SK-N-SH (cell line): Measurements from ENCODE around the gene SLC30A10. TPM values are rescaled to one million over a fixed set of nuclear protein-coding genes. Genes with fewer than 3 reads are reported as not detected.

ENCODE experiments used
- CTCF ChIA-PET: fragments of 300-600, 350-600 bp; formaldehyde crosslinking; extraction: SDS; loops from one replicate; lab custom pipeline; 2021; lab: Yijun Ruan, JAX
- POLR2A ChIA-PET: fragments of 350-600 bp; sonication (Branson Sonifier 250); formaldehyde crosslinking; extraction: SDS; loops from one replicate; lab custom pipeline; 2020; ENCODE audit warnings: antibody characterized with exemption, inconsistent platforms; lab: Yijun Ruan, JAX
- DNase-seq: peaks from one replicate; pipeline ENCODE4 v3.0.0; 2012
- H2AFZ ChIP-seq: fragments of 200-600 bp; sonication (generic); 2 replicates; pipeline ENCODE4 v1.8.1; 2016; ENCODE audit warnings: antibody characterized with exemption, mild to moderate bottlenecking, low read depth
- H3F3A ChIP-seq: fragments of 200-600 bp; sonication (generic); replicated peaks from 2 replicates; pipeline ENCODE3; 2016; ENCODE audit warnings: antibody characterized with exemption, mild to moderate bottlenecking; ENCODE audit not compliant: insufficient read depth
- H3K27ac ChIP-seq, 2 experiments: fragments of 200-500 bp in 1 of 2; fragments of 200-600 bp in 1 of 2; sonication (Bioruptor generic) in 1 of 2; sonication (generic), shearing (Covaris generic) in 1 of 2; 2 replicates each; pipeline versions ENCODE4 v1.5.1 to v1.6.1; 2014 to 2016; ENCODE audit warnings: low read depth in 2 of 2, inconsistent platforms in 1 of 2, low read length in 1 of 2, mild to moderate bottlenecking in 1 of 2, mixed read lengths in 1 of 2
- H3K27me3 ChIP-seq: fragments of 200-600 bp; sonication (generic), shearing (Covaris generic); 2 replicates; pipeline ENCODE4 v1.6.1; 2016; ENCODE audit warnings: mixed run types; ENCODE audit not compliant: insufficient read depth
- H3K36me3 ChIP-seq, 2 experiments: fragments of 200-500 bp in 1 of 2; fragments of 200-600 bp in 1 of 2; sonication (Bioruptor generic) in 1 of 2; sonication (generic) in 1 of 2; replicated peaks in 1 of 2; 2 replicates each; pipeline versions ENCODE3 to v1.5.1; 2014 to 2016; ENCODE audit warnings: low read length in 1 of 2, mild to moderate bottlenecking in 1 of 2; ENCODE audit not compliant: insufficient read depth in 2 of 2, control insufficient read depth in 1 of 2
- H3K4me1 ChIP-seq, 2 experiments: fragments of 200-500 bp in 1 of 2; fragments of 200-600 bp in 1 of 2; sonication (Bioruptor generic) in 1 of 2; sonication (generic), shearing (Covaris generic) in 1 of 2; 2 replicates each; pipeline versions ENCODE4 v1.5.1 to v1.6.1; 2014 to 2016; ENCODE audit warnings: low read depth in 1 of 2, low read length in 1 of 2, mixed run types in 1 of 2; ENCODE audit not compliant: insufficient read depth in 2 of 2, control insufficient read depth in 1 of 2
- H3K4me2 ChIP-seq: fragments of 200-600 bp; sonication (generic), shearing (Covaris generic); 2 replicates; pipeline ENCODE4 v1.6.1; 2017; ENCODE audit warnings: mixed run types
- H3K4me3 ChIP-seq, 2 experiments: fragments of 200-500 bp in 1 of 2; fragments of 200-600 bp in 1 of 2; sonication (Bioruptor generic) in 1 of 2; sonication (generic), shearing (Covaris generic) in 1 of 2; 2 replicates each; pipeline versions ENCODE4 v1.5.1 to v1.8.1; 2014 to 2016; ENCODE audit warnings: low read depth in 2 of 2, inconsistent platforms in 1 of 2, low read length in 1 of 2, mild to moderate bottlenecking in 1 of 2, mixed read lengths in 1 of 2, moderate library complexity in 1 of 2
- H3K79me2 ChIP-seq: fragments of 200-600 bp; sonication (generic); 2 replicates; pipeline ENCODE4 v1.8.1; 2017; ENCODE audit warnings: mild to moderate bottlenecking; ENCODE audit not compliant: insufficient read depth
- H3K9ac ChIP-seq: fragments of 200-600 bp; sonication (generic); 2 replicates; pipeline ENCODE4 v1.6.1; 2017; ENCODE audit warnings: mixed run types
- H3K9me2 ChIP-seq: fragments of 200-600 bp; sonication (generic); 2 replicates; pipeline ENCODE4 v1.6.1; 2017; ENCODE audit warnings: mixed run types
- H3K9me3 ChIP-seq: fragments of 200-600 bp; sonication (generic); 2 replicates; pipeline ENCODE4 v1.6.1; 2017; ENCODE audit warnings: mixed run types, mild to moderate bottlenecking, moderate library complexity
- H4K20me1 ChIP-seq: fragments of 200-600 bp; sonication (generic); 2 replicates; pipeline ENCODE4 v1.6.1; 2017; ENCODE audit warnings: mild to moderate bottlenecking, mixed run types; ENCODE audit not compliant: insufficient read depth
- CHD2 ChIP-seq: fragments of 150-350 bp; IDR thresholded peaks from 2 replicates; pipeline ENCODE4 v1.6.1; 2018; ENCODE audit warnings: low read length; ENCODE audit not compliant: partially characterized antibody
- EZH2phosphoT487 ChIP-seq: fragments of 200-600 bp; sonication (generic); IDR thresholded peaks from 2 replicates; pipeline ENCODE4 v1.6.1; 2017; ENCODE audit warnings: low read depth, mixed run types, mild to moderate bottlenecking, antibody characterized with exemption, moderate library complexity, borderline replicate concordance
- FOSL2 ChIP-seq: IDR thresholded peaks from 2 replicates; pipeline ENCODE4 v1.4.0; 2012; ENCODE audit warnings: low read depth, mild to moderate bottlenecking, moderate library complexity, borderline replicate concordance
- FOXJ3 ChIP-seq: sonication (generic); formaldehyde crosslinking; IDR thresholded peaks from 2 replicates; pipeline ENCODE4 v1.5.1; 2020; ENCODE audit warnings: mild to moderate bottlenecking, missing genetic modification reagents
- FOXM1 ChIP-seq: IDR thresholded peaks from 2 replicates; pipeline ENCODE4 v1.4.0; 2012; ENCODE audit warnings: low read depth, mild to moderate bottlenecking
- GABPA ChIP-seq: IDR thresholded peaks from 2 replicates; pipeline ENCODE4 v1.4.0; 2012; ENCODE audit warnings: low read depth, mild to moderate bottlenecking
- GATA2 ChIP-seq: sonication (generic); formaldehyde crosslinking; IDR thresholded peaks from 2 replicates; pipeline ENCODE4 v1.5.0; 2020; ENCODE audit warnings: mild to moderate bottlenecking, missing genetic modification reagents
- JUND ChIP-seq: IDR thresholded peaks from 2 replicates; pipeline ENCODE4 v1.4.0; 2012
- MEF2A ChIP-seq: IDR thresholded peaks from 2 replicates; pipeline ENCODE4 v1.4.0; 2012; ENCODE audit warnings: low read depth, borderline replicate concordance
- MXI1 ChIP-seq: IDR thresholded peaks from 2 replicates; pipeline ENCODE4 v1.6.1; 2012; ENCODE audit warnings: mild to moderate bottlenecking, low read depth, low read length, improper control_type of control experiment
- POLR2AphosphoS5 ChIP-seq: IDR thresholded peaks from 2 replicates; pipeline ENCODE4 v1.6.1; 2012; ENCODE audit warnings: low read depth, low read length
- RAD21 ChIP-seq: IDR thresholded peaks from 2 replicates; pipeline ENCODE4 v1.6.1; 2012; ENCODE audit warnings: mild to moderate bottlenecking, low read length
- RCOR1 ChIP-seq: fragments of 150-350 bp; IDR thresholded peaks from 2 replicates; pipeline ENCODE4 v1.6.1; 2017; ENCODE audit warnings: antibody characterized with exemption, low read length
- RFX5 ChIP-seq: IDR thresholded peaks from 2 replicates; pipeline ENCODE4 v1.6.1; 2012; ENCODE audit warnings: mild to moderate bottlenecking, improper control_type of control experiment, low read length
- RXRA ChIP-seq: IDR thresholded peaks from 2 replicates; pipeline ENCODE4 v1.4.0; 2012; ENCODE audit warnings: low read depth, mild to moderate bottlenecking, borderline replicate concordance
- SIN3A ChIP-seq: IDR thresholded peaks from 2 replicates; pipeline ENCODE4 v1.6.1; 2012; ENCODE audit warnings: low read depth, mild to moderate bottlenecking, low read length, moderate library complexity, borderline replicate concordance
- TCF12 ChIP-seq: IDR thresholded peaks from 2 replicates; pipeline ENCODE4 v1.4.0; 2012
- YY1 ChIP-seq: IDR thresholded peaks from 2 replicates; pipeline ENCODE4 v1.4.0; 2012; ENCODE audit warnings: low read depth, mild to moderate bottlenecking
- WGBS: methylation state at CpG from one replicate; pipeline ENCODE4 v1.1.6; 2017; ENCODE audit warnings: low lambda C conversion rate; 5-methylcytosine and 5-hydroxymethylcytosine counted together
- polyA plus RNA-seq, 3 experiments: library from polyadenylated mRNA; depleted of rRNA; stranded (reverse); fragments of >200 nt; gene quantifications; 2 replicates each; pipeline ENCODE4 v1.2.3, GENCODE V29; 2012
- TF ChIP-seq, protein P1 (sequence below): IDR thresholded peaks from 2 replicates; pipeline ENCODE4 v1.4.0; 2012; ENCODE audit warnings: low read depth, borderline replicate concordance
- TF ChIP-seq, protein P2 (sequence below): IDR thresholded peaks from 2 replicates; pipeline ENCODE4 v1.4.0; 2012; ENCODE audit warnings: low read depth
- TF ChIP-seq, protein P3 (sequence below): IDR thresholded peaks from 2 replicates; pipeline ENCODE4; 2012
- TF ChIP-seq, protein P4 (sequence below): fragments of 150-350 bp; IDR thresholded peaks from 2 replicates; pipeline ENCODE4 v1.6.1; 2016; ENCODE audit warnings: mild to moderate bottlenecking, low read depth, low read length

The SLC30A10 gene
- polyA plus RNA-seq, 1 of the 3 experiments (the other 2 are of a cell fraction): 0.02 TPM

DNA sequence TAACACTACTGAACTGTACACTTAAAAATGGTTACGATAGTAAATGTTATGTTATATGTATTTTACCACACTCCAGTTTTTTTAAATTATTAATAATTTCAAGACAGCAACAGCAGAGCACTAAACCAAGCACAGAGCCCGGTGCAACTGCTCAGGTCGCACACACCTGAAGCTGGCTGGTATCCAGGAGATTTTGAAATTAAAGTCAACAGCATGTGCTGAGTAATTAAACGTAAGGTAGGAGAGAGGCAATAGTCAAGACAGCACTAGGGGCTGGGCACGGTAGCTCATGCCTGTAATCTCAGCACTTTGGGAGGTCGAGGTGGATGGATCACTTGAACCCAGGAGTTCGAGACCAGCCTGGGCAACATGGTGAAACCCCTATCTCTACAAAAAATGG lies 35.1 kb upstream of the SLC30A10 start:
- Histone ChIP-seq H3K79me2 (no peaks in the 10 kb centered on the region), H3K9ac (no peak overlapping the region), H3K27ac (no peak overlapping the region), H3K27me3 (no peaks in the 10 kb centered on the region), H3K4me3 (no peak overlapping the region), H3K4me2 (no peak overlapping the region), H3K9me2 (no peaks in the 10 kb centered on the region), H3K4me1 (no peaks in the 10 kb centered on the region), H2AFZ (no peak overlapping the region)
- CTCF ChIA-PET: no interaction called here
- no peak for DNase-seq
- TF ChIP-seq RFX5: no peak
- TF ChIP-seq EZH2phosphoT487: no peak
- TF ChIP-seq, protein P1, sequence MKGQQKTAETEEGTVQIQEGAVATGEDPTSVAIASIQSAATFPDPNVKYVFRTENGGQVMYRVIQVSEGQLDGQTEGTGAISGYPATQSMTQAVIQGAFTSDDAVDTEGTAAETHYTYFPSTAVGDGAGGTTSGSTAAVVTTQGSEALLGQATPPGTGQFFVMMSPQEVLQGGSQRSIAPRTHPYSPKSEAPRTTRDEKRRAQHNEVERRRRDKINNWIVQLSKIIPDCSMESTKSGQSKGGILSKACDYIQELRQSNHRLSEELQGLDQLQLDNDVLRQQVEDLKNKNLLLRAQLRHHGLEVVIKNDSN: no peak
- TF ChIP-seq, protein P2, sequence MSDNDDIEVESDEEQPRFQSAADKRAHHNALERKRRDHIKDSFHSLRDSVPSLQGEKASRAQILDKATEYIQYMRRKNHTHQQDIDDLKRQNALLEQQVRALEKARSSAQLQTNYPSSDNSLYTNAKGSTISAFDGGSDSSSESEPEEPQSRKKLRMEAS: no peak
- TF ChIP-seq RAD21: no peak
- TF ChIP-seq, protein P3, sequence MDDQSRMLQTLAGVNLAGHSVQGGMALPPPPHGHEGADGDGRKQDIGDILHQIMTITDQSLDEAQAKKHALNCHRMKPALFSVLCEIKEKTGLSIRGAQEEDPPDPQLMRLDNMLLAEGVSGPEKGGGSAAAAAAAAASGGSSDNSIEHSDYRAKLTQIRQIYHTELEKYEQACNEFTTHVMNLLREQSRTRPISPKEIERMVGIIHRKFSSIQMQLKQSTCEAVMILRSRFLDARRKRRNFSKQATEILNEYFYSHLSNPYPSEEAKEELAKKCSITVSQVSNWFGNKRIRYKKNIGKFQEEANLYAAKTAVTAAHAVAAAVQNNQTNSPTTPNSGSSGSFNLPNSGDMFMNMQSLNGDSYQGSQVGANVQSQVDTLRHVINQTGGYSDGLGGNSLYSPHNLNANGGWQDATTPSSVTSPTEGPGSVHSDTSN: no peak
- TF ChIP-seq POLR2AphosphoS5: no peak
- TF ChIP-seq, all 33 proteins: peak for 0
- POLR2A ChIA-PET: no interaction called here
- Histone ChIP-seq H3K36me3 (peaks cover 4 to 12% of the 10 kb centered on the region in 2 experiments), H3F3A (peaks cover 3% of the 10 kb centered on the region), H3K9me3 (no peaks in the 10 kb centered on the region), H4K20me1 (no peaks in the 10 kb centered on the region)
- WGBS: 63% methylated on average over 7 of the region's 7 CpGs

DNA sequence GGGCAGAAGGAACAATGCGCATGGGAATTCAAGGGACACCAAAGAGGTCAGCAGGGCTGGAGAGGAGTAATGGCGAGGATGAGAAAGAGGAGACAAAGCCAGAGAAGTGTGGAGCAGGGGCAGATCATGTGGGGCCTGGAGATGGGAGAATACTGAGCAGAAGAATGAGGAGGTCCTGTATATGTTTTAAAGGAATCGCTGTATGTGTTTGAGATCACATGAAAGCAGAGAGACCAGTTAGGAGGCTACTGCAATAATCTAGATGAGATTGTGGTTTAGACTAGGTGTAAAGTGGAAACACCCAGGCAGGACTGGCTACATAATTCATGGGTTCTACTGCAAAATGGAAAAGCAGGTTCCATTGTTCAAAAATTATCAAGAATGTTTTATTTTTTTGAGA lies 33.3 kb upstream of the SLC30A10 start:
- CTCF ChIA-PET: no interaction called here
- Histone ChIP-seq H3K9me2 (no peaks in the 10 kb centered on the region), H3K79me2 (no peaks in the 10 kb centered on the region), H3K27ac (no peak overlapping the region), H3F3A (no peaks in the 10 kb centered on the region), H3K9ac (no peak overlapping the region), H3K4me2 (no peak overlapping the region), H3K36me3 (no peaks in the 10 kb centered on the region), H3K9me3 (no peaks in the 10 kb centered on the region), H3K4me1 (no peaks in the 10 kb centered on the region), H3K4me3 (no peak overlapping the region), H3K27me3 (no peaks in the 10 kb centered on the region), H2AFZ (no peak overlapping the region), H4K20me1 (no peaks in the 10 kb centered on the region)
- POLR2A ChIA-PET: no interaction called here
- 82% methylated on average over 2 of the region's 3 CpGs for WGBS
- DNase-seq: no peak
- TF ChIP-seq MEF2A (no peak), TCF12 (no peak), GATA2 (CRISPR knock-in tag) (no peak), JUND (no peak), POLR2AphosphoS5 (no peak), MXI1 (no peak), RCOR1 (no peak), FOXJ3 (no peak), FOSL2 (no peak), CHD2 (no peak), YY1 (no peak), SIN3A (no peak), EZH2phosphoT487 (no peak), FOXM1 (no peak), RFX5 (no peak), RAD21 (no peak), RXRA (no peak), GABPA (no peak)
- TF ChIP-seq, protein P4, sequence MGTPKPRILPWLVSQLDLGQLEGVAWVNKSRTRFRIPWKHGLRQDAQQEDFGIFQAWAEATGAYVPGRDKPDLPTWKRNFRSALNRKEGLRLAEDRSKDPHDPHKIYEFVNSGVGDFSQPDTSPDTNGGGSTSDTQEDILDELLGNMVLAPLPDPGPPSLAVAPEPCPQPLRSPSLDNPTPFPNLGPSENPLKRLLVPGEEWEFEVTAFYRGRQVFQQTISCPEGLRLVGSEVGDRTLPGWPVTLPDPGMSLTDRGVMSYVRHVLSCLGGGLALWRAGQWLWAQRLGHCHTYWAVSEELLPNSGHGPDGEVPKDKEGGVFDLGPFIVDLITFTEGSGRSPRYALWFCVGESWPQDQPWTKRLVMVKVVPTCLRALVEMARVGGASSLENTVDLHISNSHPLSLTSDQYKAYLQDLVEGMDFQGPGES: no peak
- TF ChIP-seq, protein P2: no peak
